NCI-H524 (cell line): Measurements from ENCODE around the gene CC2D1B.
A peak's percentile ranks its signal among the peaks of the same experiment; 100 is the strongest.

Experiments used
- DNase-seq, 2 experiments: peaks; one replicate each; lab custom pipeline; 2025; lab: John Stamatoyannopoulos, UW

The CC2D1B gene

GRCh38 chr1:52359676-52360594, 6.1 kb downstream of the CC2D1B start:
- DNase-seq, result no peak

- DNase-seq, result no peak
Observed at GRCh38 chr1:52358851-52359497, 7.0 kb downstream of the CC2D1B start.

GRCh38 chr1:52357397-52357796, 8.6 kb downstream of the CC2D1B start:
- no peak for DNase-seq

GRCh38 chr1:52356818-52357355, 9.1 kb downstream of the CC2D1B start:
- DNase-seq, result no peak

GRCh38 chr1:52355847-52356505, 10.0 kb downstream of the CC2D1B start:
- DNase-seq, result no peak

GRCh38 chr1:52355436-52355835, 10.6 kb downstream of the CC2D1B start:
- no peak for DNase-seq

GRCh38 chr1:52352690-52353089, 13.3 kb downstream of the CC2D1B start:
- no peak for DNase-seq

GRCh38 chr1:52348704-52349300, 17.2 kb downstream of the CC2D1B start:
- peak; percentile 8 to 86 for DNase-seq

- DNase-seq, result no peak
Observed at GRCh38 chr1:52346653-52347052, 19.4 kb downstream of the CC2D1B start.

GRCh38 chr1:52345252-52345651, 20.8 kb downstream of the CC2D1B start:
- no peak for DNase-seq

GRCh38 chr1:52343979-52344378, 22.0 kb downstream of the CC2D1B start:
- no peak for DNase-seq

- no peak for DNase-seq
Observed at GRCh38 chr1:52341655-52342260, 24.2 kb downstream of the CC2D1B start.

GRCh38 chr1:52337439-52337838, 28.6 kb downstream of the CC2D1B start:
- no peak for DNase-seq

- no peak for DNase-seq
Observed at GRCh38 chr1:52334906-52335528, 31.0 kb downstream of the CC2D1B start.

GRCh38 chr1:52332411-52332810, 33.6 kb downstream of the CC2D1B start:
- DNase-seq, result no peak

- DNase-seq, result no peak
Observed at GRCh38 chr1:52328615-52329014, 37.4 kb downstream of the CC2D1B start.

- DNase-seq, result no peak
Observed at GRCh38 chr1:52325786-52326185, 40.2 kb downstream of the CC2D1B start.

GRCh38 chr1:52323731-52324130, 42.3 kb downstream of the CC2D1B start:
- DNase-seq, result no peak

GRCh38 chr1:52321061-52321460, 44.9 kb downstream of the CC2D1B start:
- DNase-seq, result peak in 1 of 2 experiments; percentile 1

- DNase-seq, result no peak
Observed at GRCh38 chr1:52306227-52307006, 59.6 kb downstream of the CC2D1B start.
